ENCODE results near the gene C19orf38.

GRCh38 chr19:10889880-10890279, 41.7 kb downstream of the C19orf38 start:
- TF ChIP-seq, protein P1, sequence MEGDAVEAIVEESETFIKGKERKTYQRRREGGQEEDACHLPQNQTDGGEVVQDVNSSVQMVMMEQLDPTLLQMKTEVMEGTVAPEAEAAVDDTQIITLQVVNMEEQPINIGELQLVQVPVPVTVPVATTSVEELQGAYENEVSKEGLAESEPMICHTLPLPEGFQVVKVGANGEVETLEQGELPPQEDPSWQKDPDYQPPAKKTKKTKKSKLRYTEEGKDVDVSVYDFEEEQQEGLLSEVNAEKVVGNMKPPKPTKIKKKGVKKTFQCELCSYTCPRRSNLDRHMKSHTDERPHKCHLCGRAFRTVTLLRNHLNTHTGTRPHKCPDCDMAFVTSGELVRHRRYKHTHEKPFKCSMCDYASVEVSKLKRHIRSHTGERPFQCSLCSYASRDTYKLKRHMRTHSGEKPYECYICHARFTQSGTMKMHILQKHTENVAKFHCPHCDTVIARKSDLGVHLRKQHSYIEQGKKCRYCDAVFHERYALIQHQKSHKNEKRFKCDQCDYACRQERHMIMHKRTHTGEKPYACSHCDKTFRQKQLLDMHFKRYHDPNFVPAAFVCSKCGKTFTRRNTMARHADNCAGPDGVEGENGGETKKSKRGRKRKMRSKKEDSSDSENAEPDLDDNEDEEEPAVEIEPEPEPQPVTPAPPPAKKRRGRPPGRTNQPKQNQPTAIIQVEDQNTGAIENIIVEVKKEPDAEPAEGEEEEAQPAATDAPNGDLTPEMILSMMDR (IDR thresholded peaks at IDR 0.05), result no peak
- TF ChIP-seq EZH2 (IDR thresholded peaks at IDR 0.05; ENCODE audit: borderline replicate concordance, insufficient read depth, low read depth, low read length, poor library complexity, severe bottlenecking), result no peak
